Measurements from ENCODE around the gene IFI44L.

DNA sequence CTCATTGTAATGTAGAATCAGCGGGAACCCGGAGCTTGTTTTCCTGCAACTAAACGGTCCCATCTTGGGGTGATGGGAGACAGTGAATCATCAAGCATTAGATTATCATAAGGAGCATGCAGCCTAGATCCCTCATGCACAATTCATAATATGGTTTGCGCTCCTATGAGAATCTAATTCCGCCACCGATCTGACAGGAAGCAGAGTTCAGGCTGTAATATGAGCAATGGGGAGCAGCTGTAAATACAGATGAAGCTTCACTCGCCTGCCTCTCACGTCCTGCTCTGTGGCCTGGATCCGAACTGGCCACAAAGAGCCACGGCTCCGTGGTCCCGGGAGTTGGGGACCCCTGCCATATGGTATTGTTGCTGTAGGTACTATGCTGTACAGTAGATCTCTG, 31.0 kb downstream of the IFI44L start:
- TF ChIP-seq EZH2phosphoT487 (conservative IDR thresholded peaks at IDR 0.05; ENCODE audit: low read length): no peak
- TF ChIP-seq, protein P1, sequence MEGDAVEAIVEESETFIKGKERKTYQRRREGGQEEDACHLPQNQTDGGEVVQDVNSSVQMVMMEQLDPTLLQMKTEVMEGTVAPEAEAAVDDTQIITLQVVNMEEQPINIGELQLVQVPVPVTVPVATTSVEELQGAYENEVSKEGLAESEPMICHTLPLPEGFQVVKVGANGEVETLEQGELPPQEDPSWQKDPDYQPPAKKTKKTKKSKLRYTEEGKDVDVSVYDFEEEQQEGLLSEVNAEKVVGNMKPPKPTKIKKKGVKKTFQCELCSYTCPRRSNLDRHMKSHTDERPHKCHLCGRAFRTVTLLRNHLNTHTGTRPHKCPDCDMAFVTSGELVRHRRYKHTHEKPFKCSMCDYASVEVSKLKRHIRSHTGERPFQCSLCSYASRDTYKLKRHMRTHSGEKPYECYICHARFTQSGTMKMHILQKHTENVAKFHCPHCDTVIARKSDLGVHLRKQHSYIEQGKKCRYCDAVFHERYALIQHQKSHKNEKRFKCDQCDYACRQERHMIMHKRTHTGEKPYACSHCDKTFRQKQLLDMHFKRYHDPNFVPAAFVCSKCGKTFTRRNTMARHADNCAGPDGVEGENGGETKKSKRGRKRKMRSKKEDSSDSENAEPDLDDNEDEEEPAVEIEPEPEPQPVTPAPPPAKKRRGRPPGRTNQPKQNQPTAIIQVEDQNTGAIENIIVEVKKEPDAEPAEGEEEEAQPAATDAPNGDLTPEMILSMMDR (IDR thresholded peaks at IDR 0.05; ENCODE audit: insufficient read depth, low read length, poor library complexity, severe bottlenecking): no peak

Measured in SU-DHL-6 (cell line).